ENCODE measurements around the gene ACOX1.

- TF ChIP-seq EZH2 (IDR thresholded peaks at IDR 0.05; ENCODE audit: insufficient read depth, poor library complexity, severe bottlenecking), result no peak
- TF ChIP-seq EZH2phosphoT487 (IDR thresholded peaks at IDR 0.05; ENCODE audit: insufficient read depth, low read depth), result no peak
These were observed 41.0 kb upstream of the ACOX1 start for GRCh38 chr17:76019833-76020467.

Measured in GM23248 (cell line).